ENCODE measurements around the gene PEX16.

DNA sequence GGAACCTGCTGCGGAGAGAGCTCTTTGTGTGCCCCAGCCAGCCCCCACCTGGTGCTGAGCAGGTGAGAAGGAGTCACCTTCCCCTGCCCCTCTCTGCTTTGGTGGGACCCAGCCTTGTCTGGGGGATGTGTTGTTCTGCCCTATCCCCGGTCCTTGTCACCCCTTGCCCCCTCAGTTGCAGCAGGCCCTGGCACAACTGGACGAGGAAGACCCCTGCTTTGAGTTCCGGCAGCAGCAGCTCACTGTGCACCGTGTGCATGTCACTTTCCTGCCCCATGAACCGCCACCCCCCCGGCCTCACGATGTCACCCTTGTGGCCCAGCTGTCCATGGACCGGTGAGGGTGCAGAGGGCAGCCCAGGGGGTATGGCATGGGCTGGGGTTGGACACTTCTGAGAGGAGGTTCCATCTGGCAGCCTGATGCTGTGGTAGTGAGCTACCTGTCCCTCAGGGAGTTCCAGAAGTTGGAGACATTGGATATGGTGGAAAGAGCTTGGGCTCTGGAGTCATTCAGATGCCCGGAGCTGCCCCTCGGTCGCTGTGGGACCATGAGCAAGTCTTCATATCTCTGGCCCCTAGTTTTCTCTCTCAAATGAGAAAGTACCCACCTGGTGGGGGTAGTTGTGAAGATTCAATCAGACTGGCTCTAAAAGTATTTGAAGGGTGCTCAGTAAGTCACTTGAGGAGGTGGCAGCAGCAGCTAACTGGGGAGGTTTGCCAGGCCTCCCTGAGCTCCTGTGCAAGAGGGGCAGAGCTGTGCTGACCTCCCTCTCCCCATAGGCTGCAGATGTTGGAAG lies 9.1 kb upstream of the PEX16 start:
- TF ChIP-seq CTCF (IDR thresholded peaks at IDR 0.05) (no peak), POLR2A (IDR thresholded peaks at IDR 0.05) (no peak)

All from stomach (tissue), 4 donors.